T-helper 22 cell (primary cell): ENCODE results near the gene FGGY.

ENCODE experiments used
- DNase-seq: peaks from one replicate; pipeline ENCODE4 v3.0.0-alpha.2; 2020; ENCODE audit warnings: low read depth

FGGY gene

GRCh38 chr1:59390307-59390706 is 93.4 kb downstream of the FGGY start:
- no peak for DNase-seq

- no peak for DNase-seq
These were observed 94.6 kb downstream of the FGGY start for GRCh38 chr1:59391212-59392179.

GRCh38 chr1:59393211-59394180 is 96.6 kb downstream of the FGGY start:
- no peak for DNase-seq

- no peak for DNase-seq
These were observed 98.0 kb downstream of the FGGY start for GRCh38 chr1:59394706-59395425.

GRCh38 chr1:59396387-59396786 is 99.5 kb downstream of the FGGY start:
- DNase-seq, result no peak

- no peak for DNase-seq
These were observed 100.4 kb downstream of the FGGY start for GRCh38 chr1:59397139-59397858.

- DNase-seq, result no peak
These were observed 102.7 kb downstream of the FGGY start for GRCh38 chr1:59399642-59400041.

GRCh38 chr1:59401581-59401980 is 104.7 kb downstream of the FGGY start:
- DNase-seq, result no peak

- no peak for DNase-seq
These were observed 107.9 kb downstream of the FGGY start for GRCh38 chr1:59404796-59405195.

- no peak for DNase-seq
These were observed 109.7 kb downstream of the FGGY start for GRCh38 chr1:59406437-59407164.

GRCh38 chr1:59408608-59409240 is 111.8 kb downstream of the FGGY start:
- no peak for DNase-seq

- DNase-seq, result no peak
These were observed 112.7 kb downstream of the FGGY start for GRCh38 chr1:59409549-59409948.

GRCh38 chr1:59409986-59410385 is 113.1 kb downstream of the FGGY start:
- DNase-seq, result no peak

GRCh38 chr1:59410457-59410856 is 113.6 kb downstream of the FGGY start:
- no peak for DNase-seq

- no peak for DNase-seq
These were observed 114.3 kb downstream of the FGGY start for GRCh38 chr1:59411147-59411546.

GRCh38 chr1:59412718-59413326 is 115.9 kb downstream of the FGGY start:
- no peak for DNase-seq

GRCh38 chr1:59413327-59413720 is 116.4 kb downstream of the FGGY start:
- DNase-seq, result no peak

GRCh38 chr1:59414406-59415133 is 117.7 kb downstream of the FGGY start:
- no peak for DNase-seq

GRCh38 chr1:59415286-59415850 is 118.5 kb downstream of the FGGY start:
- no peak for DNase-seq
